ENCODE measurements around the gene SUSD4. TPM values are rescaled to one million over a fixed set of nuclear protein-coding genes. Genes with fewer than 3 reads are reported as not detected.

SUSD4 gene
- total and polyA plus RNA-seq, 10 of the 15 experiments (the other 5 are each of a cell fraction or from before 2014, with no cell fraction given): 0.13 to 1.1 (median 0.26) TPM; not detected in 3

DNA sequence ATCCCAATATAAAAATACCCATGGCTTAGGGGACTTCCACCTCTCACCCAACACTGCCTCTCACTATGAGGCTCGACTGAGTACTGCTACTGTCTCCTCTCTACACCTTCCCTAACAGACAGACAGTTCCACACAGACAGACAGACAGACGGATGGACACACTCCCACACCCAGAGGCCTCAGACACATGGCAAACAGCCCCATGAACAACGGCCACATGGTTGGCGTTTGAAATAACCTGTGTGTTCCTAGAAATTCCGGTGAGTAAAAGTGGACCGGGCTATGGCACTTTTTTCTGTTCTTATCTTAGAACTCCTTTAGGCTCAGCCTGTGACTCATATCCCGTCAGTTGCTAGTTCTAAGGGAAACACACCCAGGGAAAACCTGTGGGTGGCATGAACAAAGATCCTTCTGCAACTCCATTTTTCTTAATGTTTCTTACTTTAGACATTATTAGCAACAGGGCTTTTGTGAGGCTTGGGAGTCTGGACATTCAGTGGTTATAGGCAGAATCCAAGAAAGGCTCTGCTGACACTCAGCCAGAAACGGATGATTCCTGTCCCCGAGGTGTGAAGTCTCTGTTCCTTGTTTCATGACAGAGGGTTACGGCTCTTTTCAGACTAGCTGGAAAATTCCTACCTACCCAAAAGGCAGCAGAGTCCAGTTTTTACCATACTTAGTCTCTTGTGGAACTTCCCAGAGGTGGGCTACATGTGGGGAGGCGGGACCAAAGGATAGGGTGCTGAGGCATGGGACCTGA is 130.4 kb downstream of the SUSD4 start:
- H3K27ac ChIP-seq (ENCODE audit: control insufficient read depth, insufficient read depth): no peak overlapping the region
- in situ Hi-C loops (cut with MboI): no loop called here
- SMC1A ChIA-PET (ENCODE audit: uncharacterized antibody, unreplicated experiment): interaction anchor here (0.8 to 2.2 kb wide), 9 partner anchors 10 to 108 kb away, joined by 3 to 11 read pairs (median 4); no protein-coding TSS in a partner anchor
- TF ChIP-seq, protein P1, sequence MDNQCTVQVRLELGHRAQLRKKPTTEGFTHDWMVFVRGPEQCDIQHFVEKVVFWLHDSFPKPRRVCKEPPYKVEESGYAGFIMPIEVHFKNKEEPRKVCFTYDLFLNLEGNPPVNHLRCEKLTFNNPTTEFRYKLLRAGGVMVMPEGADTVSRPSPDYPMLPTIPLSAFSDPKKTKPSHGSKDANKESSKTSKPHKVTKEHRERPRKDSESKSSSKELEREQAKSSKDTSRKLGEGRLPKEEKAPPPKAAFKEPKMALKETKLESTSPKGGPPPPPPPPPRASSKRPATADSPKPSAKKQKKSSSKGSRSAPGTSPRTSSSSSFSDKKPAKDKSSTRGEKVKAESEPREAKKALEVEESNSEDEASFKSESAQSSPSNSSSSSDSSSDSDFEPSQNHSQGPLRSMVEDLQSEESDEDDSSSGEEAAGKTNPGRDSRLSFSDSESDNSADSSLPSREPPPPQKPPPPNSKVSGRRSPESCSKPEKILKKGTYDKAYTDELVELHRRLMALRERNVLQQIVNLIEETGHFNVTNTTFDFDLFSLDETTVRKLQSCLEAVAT (IDR thresholded peaks at IDR 0.05): 0 out of 2 replicates have a peak, but pooled peaks have one; percentile 30
- TF ChIP-seq IKZF1 (conservative IDR thresholded peaks at IDR 0.05) (peak; percentile 63), MEF2A (IDR thresholded peaks at IDR 0.05; ENCODE audit: insufficient read depth, low read depth, low read length) (no peak), MTA2 (IDR thresholded peaks at IDR 0.05; ENCODE audit: low read depth) (peak; percentile 38; the same call in 1 of the 2 replicates), SMC3 (IDR thresholded peaks at IDR 0.05; ENCODE audit: borderline replicate concordance, low read length) (0 out of 2 replicates have a peak, but pooled peaks have one; percentile 2), GATAD2B (conservative IDR thresholded peaks at IDR 0.05; ENCODE audit: low read depth) (peak; percentile 18; the same call in 1 of the 2 replicates), EP300 (IDR thresholded peaks at IDR 0.05; ENCODE audit: borderline replicate concordance in 1 of 2, control insufficient read depth in 1 of 2, low read depth in 2 of 2, low read length in 2 of 2) (0 out of 4 replicates have a peak, but pooled peaks of 1 of the 2 experiments have one; percentile 16), IKZF2 (IDR thresholded peaks at IDR 0.05) (peak in 1 of 2 experiments; percentile 55; a peak in 2 of 4 replicates), DPF2 (IDR thresholded peaks at IDR 0.05) (peak; percentile 62), ETV6 (conservative IDR thresholded peaks at IDR 0.05 in 1 of 2, IDR thresholded peaks at IDR 0.05 in 1 of 2; ENCODE audit: borderline replicate concordance in 1 of 2, low read depth in 1 of 2) (no peak)
- TF ChIP-seq, protein P2, sequence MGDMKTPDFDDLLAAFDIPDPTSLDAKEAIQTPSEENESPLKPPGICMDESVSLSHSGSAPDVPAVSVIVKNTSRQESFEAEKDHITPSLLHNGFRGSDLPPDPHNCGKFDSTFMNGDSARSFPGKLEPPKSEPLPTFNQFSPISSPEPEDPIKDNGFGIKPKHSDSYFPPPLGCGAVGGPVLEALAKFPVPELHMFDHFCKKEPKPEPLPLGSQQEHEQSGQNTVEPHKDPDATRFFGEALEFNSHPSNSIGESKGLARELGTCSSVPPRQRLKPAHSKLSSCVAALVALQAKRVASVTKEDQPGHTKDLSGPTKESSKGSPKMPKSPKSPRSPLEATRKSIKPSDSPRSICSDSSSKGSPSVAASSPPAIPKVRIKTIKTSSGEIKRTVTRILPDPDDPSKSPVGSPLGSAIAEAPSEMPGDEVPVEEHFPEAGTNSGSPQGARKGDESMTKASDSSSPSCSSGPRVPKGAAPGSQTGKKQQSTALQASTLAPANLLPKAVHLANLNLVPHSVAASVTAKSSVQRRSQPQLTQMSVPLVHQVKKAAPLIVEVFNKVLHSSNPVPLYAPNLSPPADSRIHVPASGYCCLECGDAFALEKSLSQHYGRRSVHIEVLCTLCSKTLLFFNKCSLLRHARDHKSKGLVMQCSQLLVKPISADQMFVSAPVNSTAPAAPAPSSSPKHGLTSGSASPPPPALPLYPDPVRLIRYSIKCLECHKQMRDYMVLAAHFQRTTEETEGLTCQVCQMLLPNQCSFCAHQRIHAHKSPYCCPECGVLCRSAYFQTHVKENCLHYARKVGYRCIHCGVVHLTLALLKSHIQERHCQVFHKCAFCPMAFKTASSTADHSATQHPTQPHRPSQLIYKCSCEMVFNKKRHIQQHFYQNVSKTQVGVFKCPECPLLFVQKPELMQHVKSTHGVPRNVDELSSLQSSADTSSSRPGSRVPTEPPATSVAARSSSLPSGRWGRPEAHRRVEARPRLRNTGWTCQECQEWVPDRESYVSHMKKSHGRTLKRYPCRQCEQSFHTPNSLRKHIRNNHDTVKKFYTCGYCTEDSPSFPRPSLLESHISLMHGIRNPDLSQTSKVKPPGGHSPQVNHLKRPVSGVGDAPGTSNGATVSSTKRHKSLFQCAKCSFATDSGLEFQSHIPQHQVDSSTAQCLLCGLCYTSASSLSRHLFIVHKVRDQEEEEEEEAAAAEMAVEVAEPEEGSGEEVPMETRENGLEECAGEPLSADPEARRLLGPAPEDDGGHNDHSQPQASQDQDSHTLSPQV (IDR thresholded peaks at IDR 0.05): peak; percentile 8; the same call in 1 of the 2 replicates

More for the DNA sequence above, 130.4 kb downstream of the SUSD4 start:
- POLR2A ChIA-PET: interaction anchor here (1.1 kb wide), 1 partner anchor 7 kb away, joined by 4 read pairs; no protein-coding TSS in a partner anchor
- CTCF ChIA-PET: interaction anchor here (0.7 to 6.2 kb wide), 8 partner anchors 12 to 104 kb away, joined by 3 to 43 read pairs (median 4); no protein-coding TSS in a partner anchor
- H3K79me2 ChIP-seq (ENCODE audit: control insufficient read depth, insufficient read depth, low read length): no peaks in the 10 kb centered on the region
- ATAC-seq: peak; percentile 89
- H3K36me3 ChIP-seq (ENCODE audit: control insufficient read depth in 2 of 2, insufficient read depth in 2 of 2, low read length in 1 of 2): no peaks in the 10 kb centered on the region
- no peaks in the 10 kb centered on the region for H3K4me1 ChIP-seq (ENCODE audit: control insufficient read depth, insufficient read depth, low read length)
- H3K27me3 ChIP-seq (replicated peaks in 1 of 2; ENCODE audit: control insufficient read depth in 2 of 2, insufficient read depth in 2 of 2, low read length in 1 of 2): no peaks in the 10 kb centered on the region; a peak in 1 of 4 replicates
- RAD21 ChIA-PET (ENCODE audit: unreplicated experiment): interaction anchor here (0.8 to 3.2 kb wide), 12 partner anchors 10 to 100 kb away, joined by 3 to 25 read pairs (median 5); partner anchors contain the start of gene TLR5
- WGBS (ENCODE audit: insufficient coverage, insufficient replicate concordance, low lambda C conversion rate, missing lambda C conversion rate): 19% methylated on average over 11 of the region's 11 CpGs
- DNase-seq (ENCODE audit: low read depth, low spot score): no peak
- no peak for FAIRE-seq
- BruUV-seq (replicated peaks): TSS peak; percentile 74
- no peak overlapping the region for H2AFZ ChIP-seq (ENCODE audit: control insufficient read depth, low read depth, low read length)
- no peak overlapping the region for H3K4me2 ChIP-seq (ENCODE audit: control insufficient read depth, insufficient read depth)
- no peaks in the 10 kb centered on the region for H4K20me1 ChIP-seq (ENCODE audit: control insufficient read depth, insufficient read depth)
- intact Hi-C loops (cut with micrococcal nuclease; ENCODE audit: unreplicated experiment): loop anchor here (1.0 kb wide), 1 partner anchor 43 kb away; no protein-coding TSS in a partner anchor
- H3K9ac ChIP-seq (ENCODE audit: control insufficient read depth, insufficient read depth, low read length): no peak overlapping the region
- no peaks in the 10 kb centered on the region for H3K9me3 ChIP-seq (replicated peaks; ENCODE audit: control insufficient read depth, insufficient read depth, low read length)
- H3K4me3 ChIP-seq: no peak overlapping the region

All from GM12878 (cell line).